NCI-H446 (cell line): Measurements from ENCODE around the gene PRPH.
A peak's percentile ranks its signal among the peaks of the same experiment; 100 is the strongest.
"Not testable (repeated sequence)": the region's sequence is repeated elsewhere in the genome, so short reads cannot be mapped to it uniquely, and the experiment has no call there.

Experiments used
- DNase-seq, 2 experiments: peaks; one replicate each; lab custom pipeline; 2025; lab: John Stamatoyannopoulos, UW

The PRPH gene

GRCh38 chr12:49301760-49302159 lies 6.8 kb downstream of the PRPH start:
- no peak for DNase-seq

- DNase-seq = no peak
Measured at GRCh38 chr12:49304161-49304560, 9.2 kb downstream of the PRPH start.

- DNase-seq = no peak
Measured at GRCh38 chr12:49305762-49306510, 11.0 kb downstream of the PRPH start.

GRCh38 chr12:49309386-49309785 lies 14.4 kb downstream of the PRPH start:
- DNase-seq = no peak

- DNase-seq = not testable (repeated sequence)
Measured at GRCh38 chr12:49310451-49311000, 15.6 kb downstream of the PRPH start.

- no peak for DNase-seq
Measured at GRCh38 chr12:49314811-49315210, 19.9 kb downstream of the PRPH start.

GRCh38 chr12:49317118-49317517 lies 22.2 kb downstream of the PRPH start:
- DNase-seq = not testable (repeated sequence)

- not testable (repeated sequence) for DNase-seq
Measured at GRCh38 chr12:49320411-49321103, 25.6 kb downstream of the PRPH start.

GRCh38 chr12:49322367-49322707 lies 27.4 kb downstream of the PRPH start:
- no peak for DNase-seq

- DNase-seq = peak; percentile 95 to 99
Measured at GRCh38 chr12:49322708-49323523, 28.0 kb downstream of the PRPH start, which contains the start of gene TROAP. Gene TROAP, plus strand, starts transcription at chr12:49323255. Its CDS starts 354 bp downstream, at chr12:49323609.

- no peak for DNase-seq
Measured at GRCh38 chr12:49323524-49324097, 28.7 kb downstream of the PRPH start.

GRCh38 chr12:49325606-49326005 lies 30.7 kb downstream of the PRPH start:
- no peak for DNase-seq

- no peak for DNase-seq
Measured at GRCh38 chr12:49327368-49327767, 32.4 kb downstream of the PRPH start.

GRCh38 chr12:49327887-49328286 lies 32.9 kb downstream of the PRPH start:
- DNase-seq = no peak

GRCh38 chr12:49328816-49329215 lies 33.9 kb downstream of the PRPH start:
- no peak for DNase-seq

GRCh38 chr12:49330032-49330619 lies 35.2 kb downstream of the PRPH start:
- DNase-seq = no peak

GRCh38 chr12:49330631-49331379 lies 35.9 kb downstream of the PRPH start:
- no peak for DNase-seq

- DNase-seq = peak; percentile 35 to 64
Measured at GRCh38 chr12:49331380-49332222, 36.7 kb downstream of the PRPH start.

- peak in 1 of 2 experiments; percentile 31 for DNase-seq
Measured at GRCh38 chr12:49332441-49332861, 37.5 kb downstream of the PRPH start.

- no peak for DNase-seq
Measured at GRCh38 chr12:49332891-49333371, 38.0 kb downstream of the PRPH start.
